GM19463 (cell line): ENCODE measurements around the gene F2.
"Not testable (repeated sequence)": the region's sequence is repeated elsewhere in the genome, so short reads cannot be mapped to it uniquely, and the experiment has no call there.

Experiments used
- ATAC-seq: cut with Tn5 transposase; IDR thresholded peaks from one replicate; pipeline ENCODE4 v1.9.1; 2021; ENCODE audit warnings: mild to moderate bottlenecking, moderate library complexity; ENCODE audit not compliant: unreplicated experiment

Gene F2

DNA sequence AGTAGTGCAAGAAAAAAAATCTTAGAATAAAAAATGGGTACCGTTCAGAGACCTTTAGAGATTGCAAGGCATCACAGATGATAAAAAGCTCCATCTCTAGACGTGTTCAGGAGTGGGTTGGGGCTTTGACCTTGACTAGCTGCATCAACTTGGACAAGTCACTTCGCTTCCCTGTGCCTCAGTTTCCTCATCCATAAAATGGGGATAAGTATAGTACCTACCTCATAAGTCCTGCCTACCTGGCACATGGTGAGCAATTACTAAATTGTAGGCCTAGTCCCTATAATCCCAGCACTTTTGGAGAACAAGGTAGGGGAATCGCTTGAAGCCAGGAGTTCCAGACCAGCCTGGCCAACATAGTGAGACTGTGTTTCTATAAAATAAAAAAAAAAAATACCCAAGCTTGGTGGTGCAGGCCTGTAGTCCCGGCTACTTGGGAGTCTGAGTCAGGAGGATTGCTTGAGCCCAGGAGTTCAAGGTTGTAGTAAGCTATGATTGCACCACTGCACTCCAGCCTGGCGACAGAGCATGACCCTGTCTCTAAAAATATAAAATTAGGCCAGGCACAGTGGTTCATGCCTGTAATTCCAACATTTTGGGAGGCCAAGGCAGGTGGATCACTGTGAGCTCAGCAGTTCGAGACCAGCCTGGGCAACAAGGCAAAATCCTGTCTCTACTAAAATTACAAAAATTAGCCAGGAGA, 6.0 kb upstream of the F2 start:
- no peak for ATAC-seq

DNA sequence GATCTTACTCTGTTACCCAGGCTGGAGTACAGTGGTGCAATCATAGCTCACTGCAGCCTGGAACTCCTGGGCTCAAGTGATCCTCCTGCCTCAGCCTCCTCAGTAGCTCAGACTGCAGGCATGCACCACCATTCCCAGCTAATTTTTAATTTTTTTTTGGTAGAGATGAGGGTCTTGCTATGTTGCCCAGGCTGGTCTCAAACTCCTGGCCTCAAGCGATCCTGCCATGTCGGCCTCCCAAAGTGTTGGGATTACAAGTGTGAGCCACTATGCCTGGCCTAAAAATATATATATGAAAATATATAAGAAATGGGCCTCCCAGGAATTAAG, 1.2 kb upstream of the F2 start:
- ATAC-seq: not testable (repeated sequence)

DNA sequence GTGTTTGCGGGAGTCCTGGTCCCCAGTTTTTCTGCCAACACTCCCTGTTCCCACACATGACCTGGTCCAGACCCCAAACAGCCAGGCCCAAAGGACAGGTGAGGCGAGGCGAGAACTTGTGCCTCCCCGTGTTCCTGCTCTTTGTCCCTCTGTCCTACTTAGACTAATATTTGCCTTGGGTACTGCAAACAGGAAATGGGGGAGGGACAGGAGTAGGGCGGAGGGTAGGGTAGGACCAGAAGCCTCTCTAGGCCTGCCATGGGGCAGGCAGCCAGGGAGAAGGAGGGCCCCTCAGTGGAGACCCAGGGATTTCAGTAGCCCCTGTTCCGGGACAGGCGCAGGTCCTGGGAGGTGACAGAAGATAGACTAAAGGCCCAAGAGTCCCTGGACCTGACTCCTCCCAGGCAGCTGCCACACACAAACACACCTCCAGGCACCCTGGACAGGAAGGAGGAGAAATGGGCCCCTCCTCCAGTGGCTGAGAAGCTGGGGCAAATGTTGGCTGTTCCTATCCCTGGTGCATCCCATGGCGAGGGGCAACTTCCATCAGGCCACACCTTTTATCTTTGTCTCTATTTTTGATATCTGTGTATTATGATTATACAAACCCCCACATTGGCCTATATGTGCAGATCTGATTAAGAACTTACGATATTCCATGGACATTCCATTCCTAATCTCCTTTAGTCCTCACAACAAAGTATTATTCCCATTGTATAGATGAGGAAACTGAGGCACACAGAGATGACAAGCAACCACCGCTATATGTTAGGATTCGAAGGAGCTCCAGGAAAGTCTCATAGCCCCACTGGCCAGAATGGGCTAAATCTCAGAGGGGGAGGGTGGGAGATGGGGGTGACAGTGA, 626 bp upstream of the F2 start:
- no peak for ATAC-seq

DNA sequence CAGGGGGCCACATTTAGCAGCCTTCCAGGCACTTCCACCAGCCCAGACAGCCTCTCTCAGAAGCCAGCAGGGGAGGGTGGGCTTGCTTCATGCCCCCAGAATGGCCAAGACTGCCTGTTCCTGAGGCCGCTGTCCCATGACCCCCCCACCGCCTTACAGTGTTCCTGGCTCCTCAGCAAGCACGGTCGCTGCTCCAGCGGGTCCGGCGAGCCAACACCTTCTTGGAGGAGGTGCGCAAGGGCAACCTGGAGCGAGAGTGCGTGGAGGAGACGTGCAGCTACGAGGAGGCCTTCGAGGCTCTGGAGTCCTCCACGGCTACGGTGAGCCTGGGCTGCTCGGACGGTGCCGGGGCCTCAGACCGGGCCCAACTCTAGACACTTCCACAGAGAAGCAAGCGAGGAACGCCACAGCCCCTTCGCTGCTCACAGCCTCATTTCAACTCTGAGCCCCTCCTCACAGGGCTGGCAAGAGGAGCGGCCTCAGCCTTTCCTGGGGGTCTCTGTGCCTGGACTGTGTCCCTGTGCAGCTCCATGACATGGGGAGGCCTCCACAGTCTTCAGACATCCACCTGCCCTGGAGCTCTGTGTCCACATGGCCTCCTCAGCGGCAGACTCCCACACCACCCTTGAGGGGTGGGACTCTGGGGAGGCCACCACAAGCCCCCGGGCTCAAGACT, 668 bp downstream of the F2 start:
- ATAC-seq: no peak

DNA sequence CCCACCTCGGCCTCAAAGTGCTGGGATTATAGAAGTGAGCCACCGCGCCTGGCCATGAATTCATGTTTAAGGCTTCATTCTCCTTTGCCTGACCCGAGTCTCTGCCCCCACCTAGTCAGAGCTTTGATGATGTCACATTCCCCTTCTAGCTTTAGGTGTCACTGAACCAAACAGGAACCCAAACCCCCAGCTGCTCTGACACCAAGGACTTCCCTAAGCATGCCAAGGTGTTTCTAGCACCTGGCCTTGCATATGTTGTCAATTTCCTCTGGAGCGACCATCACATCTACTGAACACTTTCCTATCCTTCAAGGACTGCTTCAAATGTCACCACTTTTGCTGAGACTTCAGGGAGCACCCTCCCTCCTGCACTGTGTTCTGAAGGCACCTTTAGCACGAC, 2.3 kb downstream of the F2 start:
- ATAC-seq: no peak

DNA sequence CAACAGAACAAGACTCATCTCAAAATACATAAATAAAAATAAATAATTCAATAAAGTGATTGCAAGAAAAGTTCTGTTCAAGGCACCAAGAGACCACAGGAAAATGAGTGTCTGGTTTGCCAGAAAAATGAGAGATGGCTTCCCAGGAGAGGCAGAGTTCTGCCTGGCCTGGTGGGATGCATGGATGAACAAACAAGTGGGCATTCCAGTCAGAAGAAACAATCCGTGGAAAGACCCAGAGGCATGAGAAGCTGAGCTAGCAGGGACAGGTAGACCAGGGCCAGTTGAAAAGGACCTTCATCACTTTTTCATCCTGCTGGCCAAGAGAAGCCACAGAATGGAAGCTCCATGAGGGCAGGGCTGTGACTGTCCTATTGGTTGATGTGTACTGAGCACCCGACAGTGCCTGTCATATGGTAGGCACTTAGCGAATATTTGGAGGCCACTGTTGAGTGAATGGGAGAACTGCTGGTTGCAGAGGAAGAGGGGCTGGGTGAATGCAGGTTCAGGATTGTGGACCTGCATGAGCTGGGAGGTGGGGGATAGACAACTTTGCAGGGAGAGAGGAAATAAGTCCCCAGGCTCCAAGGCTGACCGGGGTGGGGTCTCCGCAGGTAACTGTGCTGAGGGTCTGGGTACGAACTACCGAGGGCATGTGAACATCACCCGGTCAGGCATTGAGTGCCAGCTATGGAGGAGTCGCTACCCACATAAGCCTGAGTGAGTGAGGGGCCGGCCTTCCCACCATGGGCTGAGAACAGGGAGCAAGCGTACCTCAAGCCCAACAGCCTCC, 3.7 kb downstream of the F2 start:
- ATAC-seq: no peak

DNA sequence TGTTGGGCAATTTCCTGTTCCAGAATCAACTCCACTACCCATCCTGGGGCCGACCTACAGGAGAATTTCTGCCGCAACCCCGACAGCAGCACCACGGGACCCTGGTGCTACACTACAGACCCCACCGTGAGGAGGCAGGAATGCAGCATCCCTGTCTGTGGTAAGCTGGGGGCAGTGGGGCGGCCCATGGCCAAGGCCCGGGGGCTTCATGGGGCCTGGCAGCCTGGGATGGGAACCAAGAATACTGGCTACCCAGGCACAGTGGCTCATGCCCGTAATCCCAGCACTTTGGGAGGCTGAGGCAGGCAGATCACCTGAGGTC, 4.3 kb downstream of the F2 start:
- no peak for ATAC-seq

DNA sequence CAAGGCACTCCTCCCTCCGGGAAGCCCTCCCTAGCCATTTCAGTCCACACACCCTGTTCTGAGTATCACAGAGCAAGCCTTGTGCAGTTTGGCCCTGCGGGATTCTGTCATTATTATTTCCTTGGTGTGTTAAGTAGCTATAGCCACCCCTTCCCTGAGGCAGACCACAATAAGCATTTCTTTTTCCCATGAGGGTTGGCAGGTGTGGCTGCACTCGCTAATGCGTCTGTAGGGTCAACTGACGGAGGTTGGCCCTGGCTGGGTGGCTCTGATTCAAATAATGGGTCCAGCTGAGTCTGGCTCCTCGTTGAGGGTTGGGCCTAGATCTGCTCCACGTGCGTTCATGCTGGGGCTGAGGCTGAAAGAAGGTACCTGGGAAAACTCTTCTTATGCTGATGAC, 5.1 kb downstream of the F2 start:
- ATAC-seq: no peak

DNA sequence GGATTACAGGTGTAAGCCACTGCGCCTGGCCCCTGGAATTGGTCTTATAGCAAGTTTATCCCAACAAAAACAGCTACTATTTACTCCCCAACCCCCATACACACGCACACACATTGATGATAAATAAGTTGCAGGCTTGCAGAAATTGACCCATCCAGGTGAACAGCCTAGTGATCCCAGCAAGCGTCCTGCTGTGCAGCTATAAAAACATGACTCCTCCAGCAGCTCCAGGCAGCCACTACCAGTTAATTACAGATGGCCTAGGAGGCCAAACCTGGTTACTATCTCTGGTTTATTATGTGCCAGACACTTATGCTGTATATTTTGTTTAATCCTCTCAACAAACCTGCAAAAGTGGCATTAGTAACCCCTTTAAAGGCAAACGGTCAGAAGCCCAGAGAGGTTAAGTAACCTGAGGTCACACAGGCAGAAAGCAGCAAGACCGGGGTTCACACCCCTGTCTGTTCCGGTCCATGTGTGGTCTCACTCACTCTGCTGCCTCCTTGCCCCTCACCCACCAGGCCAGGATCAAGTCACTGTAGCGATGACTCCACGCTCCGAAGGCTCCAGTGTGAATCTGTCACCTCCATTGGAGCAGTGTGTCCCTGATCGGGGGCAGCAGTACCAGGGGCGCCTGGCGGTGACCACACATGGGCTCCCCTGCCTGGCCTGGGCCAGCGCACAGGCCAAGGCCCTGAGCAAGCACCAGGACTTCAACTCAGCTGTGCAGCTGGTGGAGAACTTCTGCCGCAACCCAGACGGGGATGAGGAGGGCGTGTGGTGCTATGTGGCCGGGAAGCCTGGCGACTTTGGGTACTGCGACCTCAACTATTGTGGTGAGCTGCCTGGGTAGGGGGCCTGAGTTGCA, 6.6 kb downstream of the F2 start:
- no peak for ATAC-seq

DNA sequence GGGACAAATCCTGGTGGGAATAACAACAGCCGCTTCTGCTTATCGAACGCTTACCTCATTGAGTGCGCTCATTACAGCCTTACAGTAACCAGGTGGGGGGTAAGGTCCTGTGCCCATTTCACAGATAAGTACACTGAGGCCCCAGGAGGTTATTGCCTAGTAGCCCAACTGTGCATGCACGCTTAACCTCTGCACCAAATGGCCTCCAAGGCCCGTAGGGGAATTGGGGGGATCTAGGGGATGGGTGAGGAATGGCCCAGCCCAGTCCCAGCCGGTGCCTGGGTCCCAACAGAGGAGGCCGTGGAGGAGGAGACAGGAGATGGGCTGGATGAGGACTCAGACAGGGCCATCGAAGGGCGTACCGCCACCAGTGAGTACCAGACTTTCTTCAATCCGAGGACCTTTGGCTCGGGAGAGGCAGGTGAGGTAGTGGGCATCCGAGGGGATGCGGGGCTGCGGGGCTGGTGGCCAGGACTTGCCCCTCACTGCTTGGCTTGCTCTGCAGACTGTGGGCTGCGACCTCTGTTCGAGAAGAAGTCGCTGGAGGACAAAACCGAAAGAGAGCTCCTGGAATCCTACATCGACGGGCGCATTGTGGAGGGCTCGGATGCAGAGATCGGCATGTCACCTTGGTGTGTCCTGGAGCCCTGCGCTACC, 7.3 kb downstream of the F2 start:
- ATAC-seq: no peak

DNA sequence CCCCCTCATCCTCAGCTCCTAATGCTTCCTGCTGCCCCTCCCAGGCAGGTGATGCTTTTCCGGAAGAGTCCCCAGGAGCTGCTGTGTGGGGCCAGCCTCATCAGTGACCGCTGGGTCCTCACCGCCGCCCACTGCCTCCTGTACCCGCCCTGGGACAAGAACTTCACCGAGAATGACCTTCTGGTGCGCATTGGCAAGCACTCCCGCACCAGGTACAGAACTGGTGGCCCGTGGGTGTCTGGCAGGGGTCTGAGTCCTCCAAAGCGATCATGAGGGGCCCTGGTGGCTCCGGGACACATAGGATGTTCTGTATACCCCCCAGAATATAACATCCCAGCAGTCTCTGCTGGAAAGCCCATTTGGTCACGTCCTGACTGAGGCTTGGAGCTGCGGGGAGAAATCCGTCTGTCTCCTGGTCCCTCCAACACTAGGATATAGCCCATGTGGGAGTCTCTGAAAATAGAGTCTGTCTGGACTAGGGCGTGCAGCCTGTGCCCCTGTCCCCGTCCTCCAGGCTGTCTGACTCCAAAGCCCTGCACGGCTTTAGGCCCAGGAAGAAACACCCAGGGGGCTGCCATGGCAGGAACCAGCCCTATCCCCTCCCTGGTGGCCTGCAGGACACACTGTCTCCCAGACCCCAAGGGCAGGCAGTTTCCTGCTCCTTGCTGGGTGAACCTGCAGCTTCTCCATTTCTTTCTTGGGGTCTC, 9.1 kb downstream of the F2 start:
- no peak for ATAC-seq

DNA sequence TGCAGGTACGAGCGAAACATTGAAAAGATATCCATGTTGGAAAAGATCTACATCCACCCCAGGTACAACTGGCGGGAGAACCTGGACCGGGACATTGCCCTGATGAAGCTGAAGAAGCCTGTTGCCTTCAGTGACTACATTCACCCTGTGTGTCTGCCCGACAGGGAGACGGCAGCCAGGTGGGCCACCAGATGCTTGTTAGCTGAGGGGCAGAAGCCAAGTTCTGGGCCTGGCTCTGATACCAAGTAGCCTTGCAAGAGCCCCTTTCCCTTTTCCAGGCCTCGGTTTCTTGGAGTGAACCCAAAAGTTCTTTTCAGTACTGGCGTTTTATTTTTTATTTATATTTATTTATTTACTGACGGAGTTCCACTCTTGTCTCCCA, 9.6 kb downstream of the F2 start:
- no peak for ATAC-seq

DNA sequence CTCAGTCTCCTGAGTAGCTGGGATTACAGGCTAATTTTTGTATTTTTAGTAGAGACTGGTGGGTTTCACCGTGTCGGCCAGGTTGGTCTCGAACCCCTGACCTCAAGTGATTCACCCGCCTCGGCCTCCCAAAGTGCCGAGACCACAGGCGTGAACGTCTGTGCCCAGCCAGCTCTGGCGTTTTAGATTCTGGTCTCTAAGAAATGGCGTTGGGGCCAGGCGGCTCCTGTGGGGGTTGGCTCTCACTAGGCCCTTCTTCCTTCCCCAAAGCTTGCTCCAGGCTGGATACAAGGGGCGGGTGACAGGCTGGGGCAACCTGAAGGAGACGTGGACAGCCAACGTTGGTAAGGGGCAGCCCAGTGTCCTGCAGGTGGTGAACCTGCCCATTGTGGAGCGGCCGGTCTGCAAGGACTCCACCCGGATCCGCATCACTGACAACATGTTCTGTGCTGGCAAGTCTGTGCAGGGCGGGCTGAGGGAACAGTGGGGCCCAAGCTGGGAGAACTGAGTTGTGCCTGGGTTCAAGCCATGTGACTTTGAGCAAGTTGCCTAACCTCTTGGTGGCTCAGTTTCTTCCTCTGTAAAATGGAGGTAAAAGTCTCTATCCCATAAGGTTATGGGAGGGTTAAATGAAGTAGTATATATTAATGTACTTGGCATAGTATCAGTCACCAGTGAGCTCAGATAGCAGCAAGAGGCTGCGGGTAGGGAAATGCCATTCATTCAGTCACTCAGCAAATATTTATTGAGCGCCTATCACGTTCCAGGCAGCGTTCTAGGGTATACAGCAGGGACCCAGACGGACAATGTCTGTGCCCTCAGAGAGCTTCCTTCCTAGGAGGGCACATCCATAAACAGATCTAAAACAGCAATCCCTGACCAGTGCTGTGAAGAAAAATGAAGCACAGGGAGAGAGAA, 10.4 kb downstream of the F2 start:
- no peak for ATAC-seq

DNA sequence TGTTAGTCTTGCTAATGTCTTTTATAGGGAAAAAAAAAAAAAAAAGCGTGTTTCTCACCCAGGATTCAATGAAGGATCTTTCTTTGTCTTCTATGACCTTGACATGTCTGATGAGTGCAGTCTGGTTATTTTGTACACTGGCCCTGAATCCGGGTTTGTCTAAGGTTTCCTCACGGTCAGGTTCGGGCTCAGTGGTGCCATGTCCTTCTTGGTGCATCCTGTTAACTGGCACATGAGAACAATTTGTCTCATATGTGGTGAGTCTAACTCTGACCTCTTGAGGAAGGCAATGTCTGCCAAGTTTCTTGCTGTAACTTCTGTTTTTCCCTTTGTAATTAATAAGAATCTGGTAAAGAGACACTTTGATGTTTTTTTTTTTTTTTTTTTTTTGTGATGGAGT, 12.5 kb downstream of the F2 start:
- no peak for ATAC-seq

DNA sequence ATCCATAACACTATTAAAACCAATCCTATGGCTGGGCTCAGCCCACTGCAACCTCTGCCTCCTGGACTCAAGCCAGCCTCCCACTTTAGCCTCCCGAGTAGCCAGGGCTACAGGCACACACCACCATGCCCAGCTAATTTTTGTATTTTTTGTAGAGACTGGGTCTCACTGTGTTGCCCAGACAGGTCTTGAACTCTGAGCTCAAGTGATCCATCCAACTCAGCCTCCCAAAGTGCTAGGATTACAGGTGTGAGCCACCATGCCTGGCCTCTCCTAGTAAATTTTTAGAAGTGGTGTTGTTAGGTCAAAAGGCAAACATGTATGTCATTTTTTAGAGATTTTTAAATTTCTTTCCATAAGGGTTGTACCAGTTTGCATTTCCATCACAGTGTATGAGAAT, 14.2 kb downstream of the F2 start:
- ATAC-seq: no peak

DNA sequence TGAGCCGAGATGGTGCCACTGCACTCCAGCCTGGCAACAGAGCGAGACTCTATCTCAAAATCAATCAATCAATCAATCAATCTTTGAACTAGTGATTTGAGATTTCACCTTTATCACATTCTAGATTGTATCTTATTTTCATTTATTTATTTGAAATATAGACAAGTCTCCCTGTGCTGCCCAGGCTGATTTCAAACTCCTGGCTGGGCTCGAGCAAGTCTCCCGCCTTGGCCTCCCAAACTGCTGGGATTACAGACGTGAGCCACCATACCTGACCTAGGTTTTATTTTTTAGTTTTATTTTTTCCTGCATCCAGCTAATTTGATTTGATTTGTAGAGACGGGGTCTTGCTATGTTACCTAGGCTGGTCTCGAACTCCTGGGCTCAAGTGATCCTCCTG, 17.1 kb downstream of the F2 start:
- ATAC-seq: no peak

DNA sequence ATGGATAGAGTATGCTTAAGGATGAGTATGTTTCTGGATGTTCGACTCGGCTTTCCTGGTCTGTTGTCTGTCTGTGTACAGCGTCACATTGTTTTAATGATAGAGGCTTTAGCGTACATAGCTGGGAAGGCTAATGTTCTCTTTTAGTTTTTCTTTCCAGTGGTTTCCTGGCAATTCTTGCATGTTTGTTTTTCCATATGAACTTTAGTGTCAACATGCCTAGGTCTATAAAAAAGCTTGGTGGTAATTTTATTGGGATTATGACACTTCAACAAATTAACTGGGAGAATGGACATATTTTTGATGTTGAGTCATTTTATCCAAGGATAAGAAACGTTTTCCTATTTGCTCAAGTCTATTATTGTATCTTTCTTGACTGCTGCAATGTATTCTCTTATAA, 17.6 kb downstream of the F2 start:
- ATAC-seq: no peak

DNA sequence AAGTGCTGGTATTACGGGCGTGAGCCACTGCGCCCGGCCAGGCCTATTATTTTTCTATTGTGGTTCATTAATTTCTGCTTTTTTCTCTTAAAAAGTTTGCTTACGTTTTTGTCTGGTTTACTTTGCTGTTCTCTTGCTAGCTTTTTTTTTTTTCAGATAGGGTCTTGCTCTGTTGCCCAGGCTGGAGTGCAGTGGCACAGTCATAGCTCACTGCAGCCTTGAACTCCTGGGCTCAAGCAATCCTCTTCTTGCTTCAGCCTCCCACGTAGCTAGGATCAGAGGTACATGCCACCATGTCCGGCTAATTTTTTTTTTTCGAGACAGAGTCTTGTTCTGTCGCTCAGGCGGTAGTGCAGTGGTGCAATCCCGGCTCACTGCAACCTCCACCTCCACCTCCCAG, 18.7 kb downstream of the F2 start:
- ATAC-seq: no peak
